GM21423 (cell line): ENCODE results near the gene ULBP2.
"Not testable (repeated sequence)": the region's sequence is repeated elsewhere in the genome, so short reads cannot be mapped to it uniquely, and the experiment has no call there.

Source experiments
- ATAC-seq: cut with Tn5 transposase; IDR thresholded peaks from one replicate; pipeline ENCODE4 v1.9.1; 2021; ENCODE audit warnings: mild to moderate bottlenecking, moderate library complexity; ENCODE audit not compliant: unreplicated experiment

ULBP2 gene

DNA sequence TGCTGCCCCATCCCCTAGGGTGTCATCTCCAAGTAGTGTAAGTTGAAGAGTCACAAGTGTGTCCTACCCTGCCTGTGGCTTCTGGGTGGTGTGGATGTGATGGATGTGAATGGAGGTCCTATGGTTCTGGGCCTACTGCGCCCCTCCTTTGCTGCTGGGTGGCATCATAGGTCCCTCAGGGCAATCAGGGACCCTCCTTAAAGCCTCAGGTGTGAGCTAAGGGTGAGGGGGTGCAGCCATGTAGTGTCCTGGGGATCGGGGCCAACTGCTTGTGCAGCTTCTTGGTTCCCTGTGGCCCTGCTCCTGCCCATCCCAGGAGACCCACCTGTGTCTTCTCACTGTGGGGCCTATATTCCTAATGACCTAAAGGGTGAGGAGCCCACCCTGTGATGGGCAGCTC lies 24.5 kb downstream of the ULBP2 start:
- ATAC-seq, result not testable (repeated sequence)

GRCh38 chr6:149967591-149967990 lies 25.8 kb downstream of the ULBP2 start:
- no peak for ATAC-seq

DNA sequence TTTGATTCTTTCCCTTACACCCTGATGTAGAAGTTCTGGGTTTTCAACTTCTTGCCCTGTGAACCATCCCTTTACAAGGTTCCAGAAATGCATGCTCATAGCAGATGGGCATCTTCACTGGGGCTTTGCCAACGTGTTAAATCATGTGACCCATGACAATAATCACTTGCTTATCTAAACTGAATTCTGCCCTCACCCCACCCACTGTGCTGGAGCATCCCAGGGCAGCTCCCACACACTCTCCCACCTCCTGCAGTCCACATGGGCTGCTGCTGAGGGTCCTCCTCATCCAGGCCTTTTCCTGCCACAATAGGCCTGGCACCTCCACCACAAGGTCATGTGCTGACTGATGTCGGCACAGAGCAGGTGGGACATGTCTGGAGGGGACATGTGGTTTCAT lies 26.2 kb downstream of the ULBP2 start:
- not testable (repeated sequence) for ATAC-seq

GRCh38 chr6:149968909-149969308 lies 27.1 kb downstream of the ULBP2 start:
- not testable (repeated sequence) for ATAC-seq

- no peak for ATAC-seq
These were observed 27.8 kb downstream of the ULBP2 start for GRCh38 chr6:149969635-149970034.

DNA sequence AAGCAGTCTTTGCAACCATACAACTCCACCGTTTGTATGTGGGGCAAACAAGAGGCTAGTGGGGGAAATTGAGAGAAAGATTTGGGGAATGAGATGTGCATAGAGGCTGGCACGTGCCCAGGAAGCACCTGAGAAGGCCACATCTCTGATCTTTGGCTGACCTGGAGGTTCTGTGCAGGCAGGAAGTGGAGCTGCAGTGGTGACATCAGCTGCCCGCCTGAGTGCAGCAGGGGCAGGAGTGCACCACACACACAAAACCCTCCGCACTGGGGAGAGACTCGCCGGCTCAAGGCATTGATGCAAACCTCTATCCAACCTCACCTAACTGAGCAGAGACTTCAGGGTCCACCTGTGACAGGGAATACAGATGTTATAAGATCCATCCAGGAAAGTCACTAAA lies 32.6 kb downstream of the ULBP2 start:
- not testable (repeated sequence) for ATAC-seq

DNA sequence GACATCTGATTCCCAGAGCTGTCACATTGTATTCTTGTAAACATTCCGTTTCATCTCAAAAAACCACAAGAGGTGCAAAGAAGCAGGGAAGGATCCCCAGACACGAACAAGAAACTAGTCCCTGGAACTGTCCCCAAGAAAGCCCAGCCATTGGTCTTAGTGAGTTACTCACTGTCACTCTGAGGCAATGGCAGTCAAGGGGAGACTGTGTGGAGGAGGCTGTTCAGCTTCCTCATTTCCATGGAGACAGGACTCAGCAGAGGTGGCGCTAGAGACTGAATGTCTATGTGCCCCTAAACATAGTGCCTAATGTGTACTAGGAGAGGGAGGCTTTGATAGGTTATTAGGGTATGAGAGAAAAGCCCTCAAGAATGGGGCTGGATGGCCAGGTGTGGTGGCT lies 33.0 kb downstream of the ULBP2 start:
- ATAC-seq, result no peak

DNA sequence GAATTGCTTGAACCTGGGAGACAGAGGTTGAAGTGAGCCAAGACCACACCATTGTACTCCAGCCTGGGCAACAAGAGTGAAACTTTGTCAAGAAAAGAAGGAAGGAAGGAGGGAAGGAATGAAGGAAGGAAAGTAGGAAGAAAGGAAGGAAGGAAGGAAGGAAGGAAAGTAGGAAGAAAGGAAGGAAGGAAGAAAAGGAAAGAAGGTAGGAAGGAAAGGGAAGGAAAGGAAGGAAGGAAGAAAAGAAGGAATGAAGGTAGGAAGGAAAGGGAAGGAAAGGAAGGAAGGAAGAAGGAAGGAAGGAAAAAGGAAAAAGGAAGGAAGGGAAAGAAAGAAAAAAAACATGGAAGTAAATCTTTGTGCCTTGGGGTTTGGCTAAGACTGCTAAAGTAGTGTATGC lies 33.6 kb downstream of the ULBP2 start:
- ATAC-seq, result no peak

DNA sequence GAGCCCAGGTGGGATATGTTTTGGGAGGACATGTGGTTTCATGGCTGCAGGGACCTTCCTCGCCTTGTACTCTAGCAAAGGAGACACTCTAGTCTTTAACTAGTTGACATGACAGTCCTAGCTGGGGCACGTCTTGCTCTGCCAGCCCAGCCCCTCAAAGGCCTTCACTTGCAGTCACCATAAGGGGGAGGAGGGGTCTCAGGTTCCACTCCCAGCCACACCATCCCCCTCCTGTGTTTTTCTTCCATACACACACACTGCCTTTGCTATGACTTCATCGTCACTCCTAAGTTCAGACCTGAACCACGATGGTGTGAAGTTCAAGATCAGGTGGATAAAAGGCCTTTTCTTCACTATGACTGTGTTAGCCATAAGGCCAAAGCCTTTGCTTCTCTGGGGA lies 35.4 kb downstream of the ULBP2 start:
- ATAC-seq, result no peak

DNA sequence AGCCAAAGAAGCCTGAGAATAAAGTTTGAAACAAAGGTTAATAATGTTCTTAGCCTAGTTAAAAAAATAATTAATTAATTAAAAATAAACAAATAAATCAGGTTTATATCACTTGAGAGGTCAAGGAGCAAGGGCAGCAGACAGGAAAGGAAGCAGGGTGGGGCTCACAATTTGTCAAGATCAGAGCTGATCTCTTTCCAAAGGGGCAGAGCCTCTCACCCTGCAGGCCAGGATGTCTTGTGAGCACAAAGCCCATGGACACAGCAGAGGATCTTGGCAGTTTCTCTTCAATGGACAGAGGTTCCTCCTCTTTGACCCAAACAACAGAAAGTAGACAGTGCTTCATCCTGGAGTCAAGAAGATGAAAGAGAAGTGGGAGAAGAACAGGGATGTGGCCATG lies 36.8 kb downstream of the ULBP2 start:
- no peak for ATAC-seq

DNA sequence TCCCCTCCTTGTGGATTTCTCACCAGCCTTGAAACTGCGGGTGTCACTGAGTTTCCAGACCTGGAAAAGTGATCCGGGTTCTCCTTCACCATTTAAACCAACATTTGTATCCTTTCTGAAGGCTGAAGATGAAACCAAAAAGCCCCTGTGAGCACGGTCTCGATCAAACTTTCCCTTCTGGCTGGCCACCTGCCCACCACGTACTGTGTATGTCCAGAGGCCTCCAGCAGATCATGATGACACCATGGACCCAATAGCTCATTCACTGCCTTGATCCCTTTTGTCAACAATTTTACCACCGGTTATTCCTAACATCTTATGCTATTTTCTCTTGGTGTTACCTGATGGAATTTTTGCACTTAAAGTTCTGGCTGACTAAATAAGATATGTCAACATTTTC lies 37.5 kb downstream of the ULBP2 start:
- ATAC-seq, result no peak

GRCh38 chr6:149983145-149983544 lies 41.3 kb downstream of the ULBP2 start:
- ATAC-seq, result no peak

DNA sequence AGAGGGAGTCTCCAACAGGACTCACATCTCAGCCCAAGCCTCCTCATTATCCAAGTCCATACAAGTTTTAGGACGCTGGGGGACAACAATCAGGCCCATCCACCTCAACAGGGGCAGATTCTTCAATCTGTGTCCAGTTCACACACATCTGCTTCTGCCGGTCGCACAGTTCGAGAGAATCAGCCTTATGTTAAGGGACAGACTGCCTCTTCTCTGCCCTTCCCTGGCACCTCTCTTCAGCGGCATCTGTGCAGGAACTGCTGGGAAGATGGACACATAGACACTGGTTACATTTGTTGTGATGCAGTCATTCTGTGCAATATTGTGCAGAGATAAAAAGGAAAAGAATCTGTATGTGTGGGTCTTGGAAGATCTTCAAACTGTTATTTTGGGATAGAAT lies 43.0 kb downstream of the ULBP2 start:
- no peak for ATAC-seq

- ATAC-seq, result no peak
These were observed 43.7 kb downstream of the ULBP2 start for GRCh38 chr6:149985481-149985937.

DNA sequence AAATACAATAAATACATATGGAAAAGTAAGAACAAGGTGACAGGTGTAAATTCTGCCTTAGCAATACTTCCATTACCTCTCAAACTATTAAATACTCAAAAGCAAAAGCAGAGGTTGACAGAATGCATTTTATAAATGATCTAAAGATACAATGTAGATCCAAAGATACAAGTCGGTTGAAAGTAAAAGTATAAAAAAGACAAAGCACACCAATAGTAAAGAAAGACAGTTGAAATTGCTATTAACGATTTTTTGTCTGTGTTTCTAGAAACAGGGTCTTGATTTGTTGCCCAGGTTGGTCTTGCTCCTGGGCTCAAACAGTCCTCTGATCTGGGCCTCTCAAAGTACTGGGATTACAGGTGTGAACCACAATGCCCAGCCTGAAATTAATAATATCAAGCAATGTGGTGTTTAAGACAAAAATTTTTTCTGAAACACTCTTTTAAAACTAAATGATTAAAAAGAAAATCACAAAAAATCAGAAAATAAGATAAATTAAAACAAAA lies 45.8 kb downstream of the ULBP2 start:
- ATAC-seq, result no peak

DNA sequence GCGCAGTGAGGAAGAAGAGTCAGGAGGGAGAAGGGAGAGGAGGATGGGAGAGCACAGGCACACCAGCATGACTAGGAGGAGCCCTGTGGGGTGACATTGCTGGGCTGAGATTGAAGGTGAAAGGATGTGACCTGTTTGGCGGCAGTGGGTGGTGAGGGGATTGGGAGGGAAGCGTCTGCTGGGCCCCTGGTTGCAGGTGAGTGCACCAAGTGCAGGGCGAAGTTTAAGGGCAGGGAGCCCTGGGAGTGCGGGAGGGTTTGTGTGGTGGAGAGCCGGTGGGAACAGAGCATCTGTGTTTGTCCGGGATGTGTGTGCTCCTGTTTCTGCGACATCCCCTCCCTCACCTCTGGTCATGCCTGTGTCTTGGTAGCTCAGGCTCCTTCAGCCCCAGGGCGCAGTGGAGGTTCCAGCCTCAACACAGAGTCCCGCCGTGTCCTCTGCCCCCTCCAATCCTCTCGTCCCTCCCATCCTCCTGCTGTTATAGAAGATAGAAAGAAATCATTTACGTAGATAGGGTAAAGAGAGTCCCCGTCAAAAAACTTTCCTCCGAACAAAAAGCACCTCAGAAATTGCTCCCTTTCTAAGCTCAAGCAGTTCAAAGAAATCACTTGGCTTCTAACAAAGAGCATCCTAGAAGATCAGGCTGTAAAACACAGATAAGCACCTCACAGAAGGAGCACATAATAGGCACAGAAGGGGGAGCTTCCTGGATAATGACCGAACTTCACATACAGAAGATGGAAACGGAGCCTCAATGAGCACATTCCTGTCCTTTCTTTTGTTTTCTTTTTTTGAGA lies 46.9 kb downstream of the ULBP2 start:
- no peak for ATAC-seq

- no peak for ATAC-seq
These were observed 48.4 kb downstream of the ULBP2 start for GRCh38 chr6:149990212-149990660.

DNA sequence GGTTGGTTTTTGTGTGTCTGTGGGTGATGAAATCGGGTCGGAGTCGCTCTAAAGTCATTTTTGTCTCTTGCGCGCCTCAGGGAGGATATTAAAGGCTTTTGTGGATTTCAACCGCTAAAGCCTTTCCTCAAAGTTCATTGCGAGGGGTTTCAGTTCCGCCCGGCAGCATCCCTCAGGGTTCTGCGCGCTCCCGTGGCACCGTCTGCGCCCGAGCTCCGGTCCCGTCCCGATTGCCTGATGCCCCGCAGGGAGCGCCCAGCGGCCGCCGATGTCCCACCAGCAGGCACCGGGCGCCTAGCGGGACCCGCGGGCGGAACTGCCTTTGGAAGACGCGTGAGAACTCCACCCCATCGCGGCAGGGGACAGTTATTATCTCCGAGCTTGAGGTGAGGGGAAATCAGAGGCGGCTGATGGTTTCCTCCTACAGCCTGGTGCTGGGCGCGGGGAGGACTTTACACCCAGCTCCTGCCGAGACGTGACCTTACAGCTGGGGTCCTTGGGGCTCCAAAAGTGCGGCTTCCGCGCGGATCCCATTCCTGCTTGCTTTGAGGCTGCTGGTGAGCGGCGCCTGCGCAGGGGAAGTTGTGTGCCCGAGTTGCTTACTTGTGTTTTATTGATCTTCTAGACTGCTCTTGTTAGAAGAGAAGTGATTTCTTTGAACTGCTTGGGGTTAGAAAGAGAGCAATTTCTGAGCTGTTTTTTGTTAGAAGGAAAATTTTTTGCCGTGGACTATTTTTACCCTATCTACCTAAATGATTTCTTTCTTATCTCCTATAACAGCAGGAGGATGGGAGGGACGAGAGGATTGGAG lies 49.1 kb downstream of the ULBP2 start:
- no peak for ATAC-seq

DNA sequence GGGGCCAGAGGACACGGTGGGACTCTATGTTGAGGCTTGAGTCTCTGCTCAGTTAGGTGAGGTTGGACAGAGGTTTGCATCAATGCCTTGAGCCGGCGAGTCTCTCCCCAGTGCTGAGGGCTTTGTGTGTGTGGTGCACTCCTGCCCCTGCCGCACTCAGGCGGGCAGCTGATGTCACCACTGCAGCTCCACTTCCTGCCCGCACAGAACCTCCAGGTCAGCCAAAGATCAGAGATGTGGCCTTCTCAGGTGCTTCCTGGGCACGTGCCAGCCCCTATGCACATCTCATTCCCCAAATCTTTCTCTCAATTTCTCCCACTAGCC lies 49.6 kb downstream of the ULBP2 start:
- not testable (repeated sequence) for ATAC-seq

DNA sequence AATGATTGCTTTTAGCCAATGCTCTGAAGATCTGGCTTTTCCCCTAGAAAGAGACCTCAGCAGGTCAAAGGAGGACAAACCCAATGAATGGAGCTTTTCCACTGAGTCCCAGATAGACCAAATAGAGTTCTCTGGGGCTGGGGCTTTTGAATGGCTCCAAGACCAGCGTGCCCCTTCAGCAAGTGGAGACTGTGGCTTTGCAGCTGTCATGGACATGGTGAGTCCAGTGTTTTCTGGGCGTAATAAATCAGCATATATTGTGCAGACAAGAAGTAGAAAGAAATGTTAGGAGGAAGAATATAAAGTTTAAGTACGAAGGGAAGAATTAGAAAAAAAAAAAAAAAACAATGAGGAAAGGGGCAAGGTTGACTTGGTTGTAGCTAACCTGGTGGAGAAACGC lies 50.0 kb downstream of the ULBP2 start:
- no peak for ATAC-seq

- ATAC-seq, result no peak
These were observed 53.5 kb downstream of the ULBP2 start for GRCh38 chr6:149995235-149995750.

DNA sequence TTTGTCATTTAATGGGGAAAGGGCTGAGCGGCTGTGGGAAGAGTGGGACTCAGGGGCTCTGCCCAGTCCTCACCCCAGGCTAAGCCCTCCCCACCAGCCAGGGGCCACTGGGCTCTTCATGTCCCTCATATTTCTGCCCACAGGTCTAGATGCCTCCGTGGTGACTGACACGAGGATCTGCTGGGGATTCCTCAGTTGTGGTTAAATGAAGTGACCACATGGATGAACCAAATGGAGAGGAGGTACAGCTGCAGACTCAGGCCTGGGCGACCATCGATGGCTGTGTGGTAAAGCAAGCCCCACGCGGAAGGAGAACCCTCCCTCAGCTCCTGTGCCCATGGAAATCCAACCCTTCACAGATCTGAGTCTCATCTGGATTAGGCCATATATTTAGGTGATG lies 54.2 kb downstream of the ULBP2 start:
- no peak for ATAC-seq
